HUDEP-2 (cell line): Measurements from ENCODE around the gene STAM2.
"Not testable (repeated sequence)": the region's sequence is repeated elsewhere in the genome, so short reads cannot be mapped to it uniquely, and the experiment has no call there.

Experiments
- DNase-seq, 76 experiments: peaks; one replicate each; lab custom pipeline; 2025; ENCODE audit not compliant: unreplicated experiment in 76 of 76; lab: John Stamatoyannopoulos, UW

Gene STAM2

GRCh38 chr2:152173831-152174230, 1.7 kb downstream of the STAM2 start:
- DNase-seq, result no peak

- not testable (repeated sequence) for DNase-seq
These were observed 3.3 kb downstream of the STAM2 start for GRCh38 chr2:152172201-152172785.

DNA sequence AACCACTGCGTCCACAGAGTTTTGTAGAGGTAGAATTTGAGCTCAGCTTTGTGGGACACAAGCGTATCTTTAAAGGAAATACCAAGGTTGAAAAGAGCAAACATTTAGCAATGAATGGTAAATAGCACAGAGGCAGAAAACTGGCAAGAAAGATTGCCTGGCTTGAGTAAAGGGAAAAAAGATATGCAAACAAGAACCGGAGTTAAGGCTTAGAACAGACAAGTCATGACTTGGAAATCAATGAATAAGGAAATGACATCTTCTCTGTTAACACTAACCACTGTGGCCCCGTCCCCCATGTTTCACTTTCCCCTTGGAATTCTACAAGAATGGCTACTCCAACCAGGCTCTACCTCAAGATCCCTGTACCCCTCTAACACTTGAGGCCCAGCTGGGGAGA, 3.8 kb downstream of the STAM2 start:
- DNase-seq, result no peak

- not testable (repeated sequence) for DNase-seq
These were observed 6.4 kb downstream of the STAM2 start for GRCh38 chr2:152169158-152169557.

DNA sequence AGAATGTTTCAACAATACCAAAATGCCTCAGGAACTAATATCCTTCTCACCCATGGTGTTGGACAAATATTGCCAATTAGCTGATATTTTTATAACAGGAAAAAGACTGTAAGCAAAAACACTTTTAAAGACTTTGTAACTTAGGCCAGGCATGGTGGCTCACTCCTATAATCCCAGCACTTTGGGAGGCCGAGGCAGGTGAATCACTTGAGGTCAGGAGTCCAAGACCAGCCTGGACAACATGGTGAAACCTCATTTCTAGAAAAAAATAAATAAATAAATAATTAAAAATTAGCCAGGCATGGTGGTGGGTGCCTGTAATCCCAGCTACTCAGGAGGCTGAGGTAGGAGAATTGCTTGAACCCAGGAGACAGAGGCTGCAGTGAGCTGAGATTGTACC, 8.1 kb downstream of the STAM2 start:
- DNase-seq, result not testable (repeated sequence)

GRCh38 chr2:152167065-152167464, 8.5 kb downstream of the STAM2 start:
- no peak for DNase-seq

GRCh38 chr2:152166633-152167032, 8.9 kb downstream of the STAM2 start:
- DNase-seq, result peak in 9 of 76 experiments; percentile 1 to 32 (median 10)

GRCh38 chr2:152165780-152166179, 9.8 kb downstream of the STAM2 start:
- DNase-seq, result no peak

- no peak for DNase-seq
These were observed 10.3 kb downstream of the STAM2 start for GRCh38 chr2:152165306-152165705.

DNA sequence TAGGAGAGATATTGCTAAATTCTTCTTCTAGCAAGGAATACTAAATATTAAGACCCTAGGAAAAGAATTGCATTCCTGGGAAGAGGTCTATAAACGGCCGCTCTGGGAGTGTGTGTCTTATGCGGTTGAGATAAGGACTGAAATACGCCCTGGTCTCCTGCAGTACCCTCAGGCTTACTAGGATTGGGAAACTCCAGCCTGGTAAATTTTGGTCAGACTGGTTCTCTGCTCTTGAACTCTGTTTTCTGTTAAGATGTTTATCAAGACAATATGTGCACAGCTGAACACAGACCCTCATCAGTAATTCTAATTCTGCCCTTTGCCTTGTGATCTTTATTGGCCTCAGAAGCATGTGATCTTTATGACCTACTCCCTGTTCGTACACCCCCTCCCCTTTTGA, 11.9 kb downstream of the STAM2 start:
- DNase-seq, result not testable (repeated sequence)

DNA sequence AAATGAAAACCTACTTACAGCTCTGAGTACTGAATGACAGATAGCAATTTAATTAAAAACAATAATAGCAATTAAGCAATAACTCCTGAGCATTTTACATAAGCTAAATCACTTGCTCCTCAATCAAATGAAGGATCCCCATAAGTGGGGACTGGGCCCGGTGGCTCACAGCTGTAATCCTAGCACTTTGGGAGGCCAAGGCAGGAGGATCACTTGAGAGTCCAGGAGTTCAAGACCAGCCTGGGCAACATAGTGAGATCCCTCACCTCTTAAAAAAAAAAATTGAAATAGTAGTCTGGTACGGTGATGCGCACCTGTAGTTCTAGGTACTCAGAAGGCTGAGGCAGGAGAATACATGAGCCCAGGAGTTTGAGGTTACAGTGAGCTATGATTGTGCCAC, 13.4 kb downstream of the STAM2 start:
- no peak for DNase-seq

DNA sequence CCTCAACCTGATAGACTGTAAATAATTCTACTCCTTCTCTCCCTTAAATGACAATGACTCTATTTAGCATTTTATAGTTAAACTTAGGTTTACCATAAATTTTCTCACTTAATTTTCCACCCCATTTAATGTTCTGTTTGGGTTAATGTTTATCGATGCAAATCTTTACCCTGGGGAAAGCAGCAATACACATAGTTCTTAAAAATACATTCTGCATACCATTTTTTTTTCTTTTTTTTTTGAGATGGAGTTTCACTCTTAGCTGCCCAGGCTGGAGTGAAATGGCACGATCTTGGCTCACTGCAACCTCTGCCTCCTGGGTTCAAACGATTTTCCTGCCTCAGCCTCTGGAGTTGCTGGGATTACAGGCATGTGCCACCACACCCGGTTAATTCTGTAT, 14.0 kb downstream of the STAM2 start:
- DNase-seq, result no peak

- not testable (repeated sequence) for DNase-seq
These were observed 15.2 kb downstream of the STAM2 start for GRCh38 chr2:152160378-152160777.

DNA sequence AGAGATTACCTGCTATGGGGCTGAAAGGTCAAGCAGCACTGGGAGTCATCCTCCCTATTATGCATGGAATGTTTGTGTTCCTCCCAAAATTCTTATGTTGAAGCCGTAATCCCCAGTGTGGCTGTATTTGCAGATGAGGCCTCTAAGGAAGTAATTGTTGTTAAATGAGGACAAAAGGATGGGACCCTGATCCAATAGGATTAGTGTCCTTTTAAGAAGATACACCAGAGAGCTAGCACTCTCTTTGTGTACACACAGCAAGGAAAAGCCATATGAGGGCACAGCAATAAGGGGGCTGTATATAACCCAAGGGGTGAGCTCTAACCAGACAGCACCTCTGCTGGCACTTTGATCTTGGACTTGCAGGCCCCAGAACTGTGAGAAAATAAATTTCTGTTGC, 18.3 kb downstream of the STAM2 start:
- DNase-seq, result no peak

DNA sequence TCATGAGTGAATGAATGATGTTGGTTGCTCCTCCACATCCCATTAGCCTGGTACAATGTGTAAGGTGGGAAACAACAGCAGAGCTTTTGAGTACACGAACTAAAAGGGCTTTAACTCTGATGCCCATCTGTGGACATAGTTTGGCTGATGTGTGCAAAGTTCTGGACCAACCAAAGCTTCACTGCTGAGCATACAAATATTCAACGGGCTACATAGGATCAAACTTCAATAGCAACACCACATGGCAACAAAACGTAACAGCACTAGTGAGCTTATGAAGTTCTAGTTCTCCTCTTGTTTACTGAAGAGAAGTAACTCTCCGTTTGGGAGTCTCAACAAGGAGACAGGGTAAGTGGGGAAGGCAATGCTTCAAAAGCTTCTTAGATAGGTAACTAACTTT, 20.4 kb downstream of the STAM2 start:
- DNase-seq, result no peak

DNA sequence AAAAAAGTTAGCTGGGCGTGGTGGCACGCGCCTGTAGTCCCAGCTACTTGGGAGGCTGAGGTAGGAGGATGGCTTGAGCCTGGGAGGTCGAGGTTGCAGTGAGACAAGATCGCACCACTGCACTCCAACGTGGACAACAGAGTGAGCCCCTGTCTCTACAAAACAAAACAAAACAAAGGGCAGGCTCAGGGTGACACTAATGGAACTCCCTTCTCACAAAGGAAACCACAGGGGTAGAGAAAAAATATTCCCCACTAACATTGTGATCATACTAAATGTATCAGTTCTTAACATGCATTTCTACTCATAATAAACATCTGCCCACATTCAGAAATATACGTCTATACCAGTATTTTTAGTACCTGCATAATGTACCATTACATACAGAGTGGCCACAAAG, 21.1 kb downstream of the STAM2 start:
- DNase-seq, result no peak

DNA sequence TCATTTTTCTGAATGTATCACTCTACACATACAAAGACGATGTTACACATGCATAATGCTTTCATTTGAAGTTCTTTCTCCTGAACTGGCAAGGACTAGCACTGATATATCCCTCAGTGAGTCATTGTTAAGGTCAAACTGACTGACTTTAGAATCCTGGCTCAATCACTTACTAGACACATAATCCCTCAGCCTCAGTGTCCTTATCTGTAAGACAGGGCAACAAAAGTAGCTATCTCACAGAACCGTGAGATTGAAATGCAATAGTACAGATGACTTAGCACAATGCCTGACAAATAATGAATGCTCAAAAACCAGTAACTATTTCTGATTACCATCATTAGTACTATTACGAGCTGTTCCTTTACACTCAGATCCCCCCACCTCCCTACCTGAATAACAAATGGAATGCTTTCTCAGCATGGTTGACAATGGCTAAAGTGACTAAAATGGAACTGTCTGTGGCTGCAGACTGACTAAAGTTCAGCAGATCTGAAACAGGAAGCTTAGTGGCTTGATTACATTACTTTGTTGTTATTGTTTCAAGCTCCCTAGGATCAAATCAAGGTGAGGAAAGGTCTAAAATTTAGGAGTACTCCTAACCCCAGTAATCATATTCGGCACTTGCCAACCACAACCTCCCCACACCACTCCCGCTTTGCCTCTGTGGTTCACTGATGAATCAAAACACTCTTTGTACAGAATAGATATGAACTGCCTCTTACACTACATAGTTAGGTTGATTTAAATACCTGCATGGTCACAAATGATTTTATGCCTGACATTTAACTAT, 40.9 kb downstream of the STAM2 start:
- peak in 55 of 76 experiments; percentile 0 to 71 (median 17) for DNase-seq

DNA sequence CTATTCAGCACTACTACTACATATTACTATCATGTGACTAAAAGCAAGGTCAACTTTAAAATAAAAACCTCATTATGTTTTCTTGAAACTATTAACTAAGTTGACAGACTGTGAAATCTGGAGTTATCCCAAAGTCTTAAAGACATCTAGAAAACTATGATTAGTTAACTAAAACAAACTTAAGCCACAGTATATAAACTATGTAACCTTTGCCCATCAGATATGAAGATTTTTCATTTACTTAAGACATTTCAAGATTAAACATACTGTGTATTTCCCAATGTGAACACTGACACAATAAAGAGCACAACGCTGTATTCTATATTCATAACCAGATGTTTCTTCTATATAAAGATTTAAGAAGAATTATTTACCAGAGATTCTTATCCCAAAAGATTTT, 43.3 kb downstream of the STAM2 start:
- DNase-seq, result no peak

DNA sequence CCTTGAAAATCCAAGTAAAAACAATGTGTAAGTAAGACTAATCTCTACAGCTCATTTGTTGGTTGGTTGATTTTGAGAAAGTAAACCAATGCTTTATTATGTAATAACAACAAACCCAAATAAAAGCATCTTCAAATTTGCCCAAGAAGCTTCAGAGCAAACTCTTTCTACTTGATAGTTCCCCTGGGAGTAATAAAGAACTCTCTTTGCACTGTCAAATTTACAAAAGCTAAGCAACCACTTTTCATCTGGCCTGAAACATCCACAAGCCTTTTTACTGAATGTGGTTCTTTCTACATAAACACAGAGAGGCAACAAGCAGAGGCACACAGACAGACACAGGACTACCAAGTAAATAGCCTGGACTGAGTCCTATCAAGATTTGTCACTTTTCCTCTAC, 47.9 kb downstream of the STAM2 start:
- DNase-seq, result no peak

GRCh38 chr2:152126664-152127063, 48.9 kb downstream of the STAM2 start:
- no peak for DNase-seq

- no peak for DNase-seq
These were observed 53.4 kb downstream of the STAM2 start for GRCh38 chr2:152122161-152122560.

DNA sequence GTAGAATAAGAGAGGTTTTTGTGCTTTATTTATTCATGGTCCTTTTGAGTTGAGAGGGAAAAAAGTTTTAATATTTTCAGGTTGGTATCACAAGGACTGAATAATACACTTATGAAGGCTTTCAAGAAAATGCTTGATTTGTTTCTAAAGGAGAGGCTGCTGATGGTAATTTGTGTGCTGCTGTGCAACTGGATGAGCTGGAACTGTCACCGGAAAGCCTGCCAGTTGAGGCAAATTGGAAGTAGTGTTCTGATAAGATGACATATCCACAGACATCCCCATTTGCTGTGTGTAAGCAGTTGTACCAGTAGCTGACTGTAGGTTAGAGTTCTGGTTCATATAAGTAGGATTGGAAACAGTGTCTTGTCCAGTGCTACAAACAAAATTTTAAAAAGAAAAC, 55.1 kb downstream of the STAM2 start:
- no peak for DNase-seq
